GM23338 (cell line): Measurements from ENCODE around the gene PEPD. TPM values are rescaled to one million over a fixed set of nuclear protein-coding genes. Genes with fewer than 3 reads are reported as not detected.

Experiments used
- ATAC-seq: fragments of 200-7000 bp; cut with Tn5 transposase; 3 replicates; pipeline ENCODE4 v1.9.1; 2020
- DNase-seq: peaks from one replicate; pipeline ENCODE4 v3.0.0-alpha.2; 2015; ENCODE audit warnings: low spot score
- H2AFZ ChIP-seq: fragments of 200-600 bp; sonication (generic); 2 replicates; pipeline ENCODE4 v1.8.0; 2016; ENCODE audit warnings: antibody characterized with exemption, mild to moderate bottlenecking, moderate library complexity
- H3F3A ChIP-seq: fragments of 200-600 bp; sonication (generic); replicated peaks from 2 replicates; pipeline ENCODE4 v1.8.0; 2017; ENCODE audit warnings: antibody characterized with exemption, mixed run types, low read depth
- H3K27ac ChIP-seq: fragments of 200-600 bp; sonication (generic); 2 replicates; pipeline ENCODE4 v1.6.1; 2016; ENCODE audit warnings: low read depth
- H3K27me3 ChIP-seq: fragments of 200-600 bp; sonication (generic); 2 replicates; pipeline ENCODE4 v1.8.0; 2016; ENCODE audit warnings: mild to moderate bottlenecking, mixed run types, moderate library complexity; ENCODE audit not compliant: insufficient read depth
- H3K36me3 ChIP-seq: fragments of 200-600 bp; sonication (generic); 2 replicates; pipeline ENCODE4 v1.8.0; 2016; ENCODE audit warnings: mild to moderate bottlenecking; ENCODE audit not compliant: insufficient read depth
- H3K4me1 ChIP-seq: fragments of 200-600 bp; sonication (generic); 2 replicates; pipeline ENCODE4 v1.8.0; 2016; ENCODE audit warnings: mild to moderate bottlenecking, moderate library complexity; ENCODE audit not compliant: insufficient read depth
- H3K4me2 ChIP-seq: fragments of 200-600 bp; sonication (generic); 2 replicates; pipeline ENCODE4 v1.7.1; 2017; ENCODE audit warnings: mixed run types
- H3K4me3 ChIP-seq: fragments of 200-600 bp; sonication (generic); 2 replicates; pipeline ENCODE4 v1.6.1; 2016; ENCODE audit warnings: mixed run types
- H3K79me2 ChIP-seq: fragments of 200-600 bp; sonication (generic); replicated peaks from 2 replicates; pipeline ENCODE4 v1.8.0; 2017; ENCODE audit warnings: mild to moderate bottlenecking; ENCODE audit not compliant: insufficient read depth
- H3K9me2 ChIP-seq: fragments of 200-600 bp; sonication (generic); 2 replicates; pipeline ENCODE4 v1.8.0; 2017; ENCODE audit not compliant: insufficient read depth
- H4K20me1 ChIP-seq: fragments of 200-600 bp; sonication (generic); replicated peaks from 2 replicates; pipeline ENCODE4 v1.8.0; 2017; ENCODE audit warnings: mild to moderate bottlenecking; ENCODE audit not compliant: insufficient read depth
- H3K27ac Mint-ChIP-seq: 2 replicates; pipeline ENCODE4 v1.8.0; 2020; ENCODE audit warnings: inconsistent platforms, mild to moderate bottlenecking, moderate library complexity, mixed read lengths
- H3K27me3 Mint-ChIP-seq: 3 replicates; pipeline ENCODE4 v1.8.0; 2022; ENCODE audit warnings: low read depth, mild to moderate bottlenecking, moderate library complexity, mixed read lengths, inconsistent platforms; ENCODE audit not compliant: insufficient read depth, poor library complexity
- H3K36me3 Mint-ChIP-seq: 3 replicates; pipeline ENCODE4 v1.8.0; 2021; ENCODE audit warnings: low read depth, mild to moderate bottlenecking, inconsistent platforms, moderate library complexity, mixed read lengths
- H3K4me1 Mint-ChIP-seq: 3 replicates; pipeline ENCODE4 v1.8.0; 2020; ENCODE audit warnings: mild to moderate bottlenecking, inconsistent platforms, mixed read lengths
- H3K4me3 Mint-ChIP-seq: 3 replicates; pipeline ENCODE4 v1.8.0; 2021; ENCODE audit warnings: moderate library complexity, mild to moderate bottlenecking, inconsistent platforms, mixed read lengths
- H3K9me3 Mint-ChIP-seq: 3 replicates; pipeline ENCODE4 v1.8.0; 2020; ENCODE audit warnings: moderate library complexity, mild to moderate bottlenecking, inconsistent platforms, mixed read lengths
- CREB1 ChIP-seq: fragments of 250-450 bp; sonication (Bioruptor Pico); IDR thresholded peaks from 2 replicates; pipeline ENCODE4 v1.5.0; 2020; ENCODE audit warnings: low read depth, mild to moderate bottlenecking, moderate library complexity
- EZH2 ChIP-seq: fragments of 200-600 bp; sonication (generic); IDR thresholded peaks from one replicate; pipeline ENCODE4 v1.8.0; 2017; ENCODE audit warnings: antibody characterized with exemption, mild to moderate bottlenecking, low read depth; ENCODE audit not compliant: unreplicated experiment
- EZH2phosphoT487 ChIP-seq: fragments of 200-600 bp; sonication (generic); IDR thresholded peaks from one replicate; pipeline ENCODE4 v1.8.1; 2018; ENCODE audit warnings: antibody characterized with exemption; ENCODE audit not compliant: unreplicated experiment
- JUNB ChIP-seq: IDR thresholded peaks from one replicate; pipeline ENCODE4 v1.6.1; 2016; ENCODE audit warnings: antibody characterized with exemption; ENCODE audit not compliant: unreplicated experiment
- STAT1 ChIP-seq: IDR thresholded peaks from one replicate; pipeline ENCODE4 v1.6.1; 2016; ENCODE audit warnings: antibody characterized with exemption; ENCODE audit not compliant: unreplicated experiment
- ZNF331 ChIP-seq: fragments of 250-450 bp; sonication (Bioruptor Pico); IDR thresholded peaks from 2 replicates; pipeline ENCODE4 v1.5.0; 2020; ENCODE audit warnings: low read depth, mild to moderate bottlenecking, moderate library complexity
- ZNF462 ChIP-seq: fragments of 250-450 bp; sonication (Bioruptor Pico); IDR thresholded peaks from 2 replicates; pipeline ENCODE4 v1.5.0; 2020; ENCODE audit warnings: mild to moderate bottlenecking, moderate library complexity
- polyA plus RNA-seq: library from polyadenylated mRNA; unstranded; fragments of >200 nt; fragmentation: Nextera tagmentation; extraction: Ambion mirVana; gene quantifications from 2 replicates; pipeline ENCODE4 v1.2.1, GENCODE V29; 2016
- total RNA-seq: library from RNA; depleted of rRNA; stranded (reverse); fragments of >200 nt; shearing (Covaris generic); gene quantifications from 2 replicates; pipeline ENCODE4 v1.2.3, GENCODE V29; 2014
- TF ChIP-seq, protein P1 (sequence below), 2 experiments: fragments of 200-600 bp in 1 of 2; sonication (generic) in 1 of 2; conservative IDR thresholded peaks; 2 replicates each; pipeline versions ENCODE4 v1.5.1 to v1.6.1; 2016 to 2017; ENCODE audit warnings: antibody characterized with exemption in 2 of 2, low read depth in 2 of 2, mild to moderate bottlenecking in 2 of 2, moderate library complexity in 1 of 2

PEPD gene
- total and polyA plus RNA-seq, 2 experiments from 2014 or later = 81.7 to 89.2 TPM

DNA sequence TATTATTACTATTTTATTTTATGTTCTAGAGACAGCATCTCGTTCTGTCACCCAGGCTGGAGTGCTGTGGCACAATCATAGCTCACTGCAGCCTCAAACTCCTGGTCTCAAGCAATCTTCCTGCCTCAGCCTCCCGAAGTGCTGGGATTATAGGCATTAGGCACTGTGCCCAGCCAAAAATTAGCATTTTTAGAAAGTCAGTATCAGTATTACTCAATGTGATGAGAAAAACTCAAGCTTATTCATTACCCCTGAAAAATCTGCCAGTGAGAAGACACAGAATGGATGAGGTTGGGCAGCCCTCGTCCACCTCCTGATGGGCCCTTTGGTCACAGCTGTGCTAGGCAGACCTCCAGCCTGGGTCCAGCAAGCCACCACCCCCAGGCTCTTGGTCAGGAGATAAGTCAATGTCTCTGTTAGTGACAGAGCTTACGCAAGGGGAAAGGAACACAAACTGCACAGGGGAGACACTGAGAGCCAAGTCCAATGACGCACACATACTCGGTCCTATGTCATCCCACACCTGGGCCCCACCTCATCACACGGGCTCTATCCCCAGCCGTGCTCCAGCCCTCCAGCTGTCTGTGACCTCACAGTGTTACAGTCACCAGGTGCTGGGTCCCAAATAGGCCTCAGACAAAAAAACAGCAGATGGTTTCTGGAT, 19.8 kb downstream of the PEPD start:
- H3K36me3 Mint-ChIP-seq = peaks cover 9% of the 10 kb centered on the region; the same call in 1 of the 3 replicates
- Histone ChIP-seq H3K27me3 (no peaks in the 10 kb centered on the region), H3K4me2 (no peak overlapping the region), H3K4me1 (no peaks in the 10 kb centered on the region), H4K20me1 (no peaks in the 10 kb centered on the region), H3F3A (no peaks in the 10 kb centered on the region), H3K36me3 (no peaks in the 10 kb centered on the region), H3K27ac (no peak overlapping the region), H3K79me2 (no peaks in the 10 kb centered on the region), H3K4me3 (no peak overlapping the region), H3K9me2 (no peaks in the 10 kb centered on the region), H2AFZ (no peak overlapping the region)
- H3K27me3 Mint-ChIP-seq = peaks cover 2% of the 10 kb centered on the region
- no peak overlapping the region for H3K27ac Mint-ChIP-seq
- H3K4me3 Mint-ChIP-seq = no peak overlapping the region
- peaks cover 3% of the 10 kb centered on the region; the same call in 1 of the 3 replicates for H3K4me1 Mint-ChIP-seq
- H3K9me3 Mint-ChIP-seq = no peaks in the 10 kb centered on the region; the same call in 2 of the 3 replicates
- ATAC-seq (no peak), DNase-seq (no peak)
- no peak for TF ChIP-seq EZH2phosphoT487
- TF ChIP-seq, protein P1, sequence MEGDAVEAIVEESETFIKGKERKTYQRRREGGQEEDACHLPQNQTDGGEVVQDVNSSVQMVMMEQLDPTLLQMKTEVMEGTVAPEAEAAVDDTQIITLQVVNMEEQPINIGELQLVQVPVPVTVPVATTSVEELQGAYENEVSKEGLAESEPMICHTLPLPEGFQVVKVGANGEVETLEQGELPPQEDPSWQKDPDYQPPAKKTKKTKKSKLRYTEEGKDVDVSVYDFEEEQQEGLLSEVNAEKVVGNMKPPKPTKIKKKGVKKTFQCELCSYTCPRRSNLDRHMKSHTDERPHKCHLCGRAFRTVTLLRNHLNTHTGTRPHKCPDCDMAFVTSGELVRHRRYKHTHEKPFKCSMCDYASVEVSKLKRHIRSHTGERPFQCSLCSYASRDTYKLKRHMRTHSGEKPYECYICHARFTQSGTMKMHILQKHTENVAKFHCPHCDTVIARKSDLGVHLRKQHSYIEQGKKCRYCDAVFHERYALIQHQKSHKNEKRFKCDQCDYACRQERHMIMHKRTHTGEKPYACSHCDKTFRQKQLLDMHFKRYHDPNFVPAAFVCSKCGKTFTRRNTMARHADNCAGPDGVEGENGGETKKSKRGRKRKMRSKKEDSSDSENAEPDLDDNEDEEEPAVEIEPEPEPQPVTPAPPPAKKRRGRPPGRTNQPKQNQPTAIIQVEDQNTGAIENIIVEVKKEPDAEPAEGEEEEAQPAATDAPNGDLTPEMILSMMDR (conservative IDR thresholded peaks at IDR 0.05; ENCODE audit: low read depth in 2 of 2) = no peak
- no peak for TF ChIP-seq CREB1 (CRISPR knock-in tag)

DNA sequence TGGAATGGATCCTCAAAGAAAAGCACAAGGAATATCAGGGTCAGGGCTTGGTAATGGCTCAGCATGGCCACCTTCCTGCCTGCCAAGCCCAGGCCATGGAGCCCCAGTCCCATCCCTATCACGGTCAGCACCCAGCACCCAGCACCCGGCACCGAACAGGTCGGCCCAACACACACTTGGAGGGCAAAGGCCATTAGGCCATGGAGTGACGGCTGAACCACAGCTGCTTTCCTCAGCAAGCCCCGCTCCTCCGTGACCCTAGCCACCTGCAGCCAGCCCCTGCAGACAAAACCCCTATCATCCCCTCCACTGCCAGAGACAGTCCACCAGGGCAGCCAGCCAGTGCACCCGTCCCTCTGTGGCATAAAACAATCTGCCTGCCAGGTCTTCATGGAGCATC, 20.6 kb downstream of the PEPD start:
- no peak for TF ChIP-seq STAT1
- TF ChIP-seq ZNF331 (CRISPR knock-in tag) = no peak
- no peak for TF ChIP-seq CREB1 (CRISPR knock-in tag)
- no peak for TF ChIP-seq JUNB
- no peak for TF ChIP-seq ZNF462 (CRISPR knock-in tag)
- no peak for TF ChIP-seq EZH2
- no peak for TF ChIP-seq EZH2phosphoT487
- Histone ChIP-seq H3K36me3 (no peaks in the 10 kb centered on the region), H3K27me3 (no peaks in the 10 kb centered on the region), H2AFZ (no peak overlapping the region), H3K4me2 (no peak overlapping the region), H3K9me2 (no peaks in the 10 kb centered on the region), H3F3A (no peaks in the 10 kb centered on the region), H4K20me1 (no peaks in the 10 kb centered on the region), H3K4me1 (no peaks in the 10 kb centered on the region), H3K79me2 (no peaks in the 10 kb centered on the region), H3K4me3 (no peak overlapping the region), H3K27ac (no peak overlapping the region)
- Mint-ChIP-seq H3K4me3 (no peak overlapping the region), H3K4me1 (peaks cover 3% of the 10 kb centered on the region; the same call in 1 of the 3 replicates), H3K27me3 (peaks cover 2% of the 10 kb centered on the region), H3K9me3 (no peaks in the 10 kb centered on the region; the same call in 2 of the 3 replicates), H3K27ac (no peak overlapping the region), H3K36me3 (peaks cover 15% of the 10 kb centered on the region)
- ATAC-seq (no peak), DNase-seq (no peak)
